Esophagus muscularis mucosa (tissue), 4 donors: ENCODE data around the gene NRXN3. TPM values are rescaled to one million over a fixed set of nuclear protein-coding genes. Genes with fewer than 3 reads are reported as not detected.

Experiments used
- DNase-seq: peaks from one replicate; pipeline ENCODE4 v3.0.0-alpha.2; 2017; ENCODE audit errors: extremely low spot score
- H3K27ac ChIP-seq, 4 donors: fragments of 200-600 bp; sonication (generic); replicated peaks in 1 of 4; 1 replicate in 3 of 4; 2 replicates in 1 of 4; pipeline ENCODE4 v1.5.1; 2016 to 2019; ENCODE audit warnings: mild to moderate bottlenecking in 1 of 4
- H3K27me3 ChIP-seq, 4 donors: fragments of 200-600 bp; sonication (generic); one replicate each; pipeline versions ENCODE4 v1.5.1 to v1.6.0; 2016 to 2019
- H3K36me3 ChIP-seq, 4 donors: fragments of 200-600 bp; sonication (generic); one replicate each; pipeline ENCODE4 v1.5.1; 2016 to 2019
- H3K4me1 ChIP-seq, 4 donors: fragments of 200-600 bp; sonication (generic); one replicate each; pipeline ENCODE4 v1.5.1; 2016 to 2019
- H3K4me3 ChIP-seq, 4 donors: fragments of 200-600 bp; sonication (generic); 1 replicate in 2 of 4; 2 replicates in 2 of 4; pipeline ENCODE4 v1.5.1; 2016 to 2019; ENCODE audit warnings: mild to moderate bottlenecking in 4 of 4, moderate library complexity in 1 of 4
- H3K9me3 ChIP-seq, 4 donors: fragments of 200-600 bp; sonication (generic); 1 replicate in 3 of 4; 2 replicates in 1 of 4; pipeline ENCODE4 v1.5.1; 2016 to 2019
- CTCF ChIP-seq, 3 experiments: fragments of 200-600 bp in 2 of 3; fragments of 450-650 bp in 1 of 3; sonication (generic) in 2 of 3; IDR thresholded peaks; one replicate each; pipeline ENCODE4 v1.5.1; 2017 to 2019; ENCODE audit warnings: antibody characterized with exemption in 3 of 3, mild to moderate bottlenecking in 2 of 3, moderate library complexity in 1 of 3
- EP300 ChIP-seq: sonication (generic); formaldehyde crosslinking; IDR thresholded peaks from one replicate; pipeline ENCODE4 v1.6.1; 2017; ENCODE audit warnings: antibody characterized with exemption
- POLR2A ChIP-seq: fragments of 450-650 bp; IDR thresholded peaks from one replicate; pipeline ENCODE4 v1.6.1; 2017; ENCODE audit warnings: antibody characterized with exemption, moderate library complexity, mild to moderate bottlenecking, low read depth
- POLR2AphosphoS5 ChIP-seq, 2 donors: sonication (generic); formaldehyde crosslinking; IDR thresholded peaks; one replicate each; pipeline ENCODE4 v1.6.1; 2017; ENCODE audit warnings: antibody characterized with exemption in 2 of 2
- WGBS: methylation state at CpG from one replicate; pipeline ENCODE4 v1.1.5; 2018; 5-methylcytosine and 5-hydroxymethylcytosine counted together
- intact Hi-C: fragments of 100-400 bp; cut with DNase I; formaldehyde crosslinking; loops from one replicate; pipeline ENCODE4 v1.15.1; 2023
- total RNA-seq, 4 donors: library from RNA; depleted of rRNA; stranded (reverse); fragments of >200 nt; gene quantifications; one replicate each; pipeline versions ENCODE4 v1.1.0 to v1.2.1, GENCODE V29; 2016

Gene NRXN3
- total RNA-seq, 4 donors from 2014 or later: 71.1 to 159 (median 122) TPM

- no peaks in the 10 kb centered on the region for H3K9me3 ChIP-seq
- H3K4me1 ChIP-seq: peaks cover 0 to 51% (median 32%) of the 10 kb centered on the region in 4 donors
- peak overlapping the region in 3 of 4 donors; percentile 12 to 40 (median 22) for H3K27ac ChIP-seq
- 69% methylated on average over 4 of the region's 4 CpGs for WGBS
- no peaks in the 10 kb centered on the region for H3K27me3 ChIP-seq
- TF ChIP-seq POLR2AphosphoS5 (IDR thresholded peaks at IDR 0.05) (no peak), POLR2A (no peak), EP300 (no peak), CTCF (IDR thresholded peaks at IDR 0.05) (no peak)
- DNase-seq: no peak
- no peak overlapping the region for H3K4me3 ChIP-seq
- intact Hi-C loops: no loop called here
- H3K36me3 ChIP-seq: no peaks in the 10 kb centered on the region
These were observed 1161.7 kb downstream of the NRXN3 start for GRCh38 chr14:79331830-79332229.

GRCh38 chr14:79332504-79333197 lies 1162.5 kb downstream of the NRXN3 start:
- intact Hi-C loops: no loop called here
- no peak for DNase-seq
- no peaks in the 10 kb centered on the region for H3K36me3 ChIP-seq
- TF ChIP-seq CTCF (IDR thresholded peaks at IDR 0.05) (no peak), EP300 (no peak), POLR2A (no peak), POLR2AphosphoS5 (IDR thresholded peaks at IDR 0.05) (no peak)
- peak overlapping the region; percentile 22 to 50 (median 36) for H3K27ac ChIP-seq
- no peak overlapping the region for H3K4me3 ChIP-seq
- H3K27me3 ChIP-seq: no peaks in the 10 kb centered on the region
- H3K9me3 ChIP-seq: no peaks in the 10 kb centered on the region
- peaks cover 0 to 51% (median 31%) of the 10 kb centered on the region in 4 donors for H3K4me1 ChIP-seq
- WGBS: 58% methylated on average over 7 of the region's 7 CpGs

DNA sequence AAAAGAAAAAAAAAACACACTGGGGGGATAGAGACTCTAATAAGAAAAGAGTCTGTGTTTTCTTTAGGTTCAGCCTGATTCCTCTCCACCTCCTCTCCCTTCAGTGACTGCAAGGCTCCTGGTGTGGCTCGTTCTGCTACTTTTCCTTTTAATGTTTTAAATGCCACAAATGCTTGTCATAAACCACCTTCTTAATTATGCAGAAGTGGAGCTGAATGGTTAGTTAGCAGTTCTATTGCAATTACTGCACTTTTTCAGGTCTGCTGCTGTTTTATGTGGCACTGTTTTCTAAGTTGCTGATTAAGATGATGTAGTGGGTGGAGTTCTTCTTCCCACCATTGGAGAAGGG lies 1163.0 kb downstream of the NRXN3 start:
- Histone ChIP-seq H3K36me3 (no peaks in the 10 kb centered on the region), H3K27ac (peak overlapping the region; percentile 25 to 50 (median 36)), H3K4me1 (peaks cover 0 to 50% (median 32%) of the 10 kb centered on the region in 4 donors), H3K4me3 (no peak overlapping the region), H3K9me3 (no peaks in the 10 kb centered on the region), H3K27me3 (no peaks in the 10 kb centered on the region)
- TF ChIP-seq POLR2A (no peak), POLR2AphosphoS5 (IDR thresholded peaks at IDR 0.05) (no peak), CTCF (IDR thresholded peaks at IDR 0.05) (no peak), EP300 (no peak)
- intact Hi-C loops: no loop called here
- 23% methylated on average over 1 of the region's 1 CpG for WGBS
- DNase-seq: no peak

DNA sequence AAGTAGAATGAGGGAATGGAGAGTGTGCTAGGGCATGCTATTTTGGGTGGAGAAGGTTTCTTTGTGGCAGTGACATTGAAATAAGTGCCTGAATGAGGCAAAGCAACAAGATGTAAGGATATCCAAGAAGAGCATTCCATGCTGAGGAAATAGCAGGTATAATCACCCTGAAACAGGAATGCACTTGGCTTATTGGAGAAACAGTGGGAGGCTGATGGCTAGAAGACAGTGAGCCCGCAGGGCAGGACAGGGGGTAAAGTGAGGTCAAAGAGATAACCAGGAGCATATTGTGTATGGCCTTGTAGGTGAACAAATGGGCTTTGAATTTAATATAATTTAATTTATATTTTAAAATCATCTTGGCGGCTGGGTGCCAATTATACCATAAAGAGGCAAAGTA lies 1164.1 kb downstream of the NRXN3 start:
- TF ChIP-seq EP300 (no peak), POLR2A (no peak), POLR2AphosphoS5 (IDR thresholded peaks at IDR 0.05) (no peak), CTCF (IDR thresholded peaks at IDR 0.05) (no peak)
- WGBS: 79% methylated on average over 2 of the region's 2 CpGs
- intact Hi-C loops: no loop called here
- Histone ChIP-seq H3K27me3 (no peaks in the 10 kb centered on the region), H3K36me3 (no peaks in the 10 kb centered on the region), H3K4me1 (peaks cover 0 to 46% (median 31%) of the 10 kb centered on the region in 4 donors), H3K9me3 (no peaks in the 10 kb centered on the region), H3K27ac (peak overlapping the region in 2 of 4 donors; percentile 21 to 29), H3K4me3 (no peak overlapping the region)
- no peak for DNase-seq

DNA sequence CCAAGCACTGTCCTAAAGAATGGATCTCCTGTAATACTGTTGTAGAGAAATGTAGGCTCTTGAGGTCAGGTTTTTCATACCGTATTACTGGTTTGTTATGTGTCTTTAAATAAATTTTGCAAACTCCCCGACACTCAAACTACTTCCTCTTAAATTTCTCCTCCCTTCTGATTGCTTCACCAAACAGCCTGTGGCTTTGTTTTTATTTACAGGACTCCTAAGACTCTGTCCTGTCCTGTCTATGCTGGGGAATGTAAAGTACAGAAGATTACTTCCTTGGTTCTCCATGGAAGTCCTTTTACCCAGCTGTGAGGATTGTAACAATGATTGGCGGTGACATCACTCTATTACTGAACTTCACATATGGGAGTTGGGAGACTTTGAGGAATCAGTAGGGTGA lies 1167.6 kb downstream of the NRXN3 start:
- no peak overlapping the region for H3K4me3 ChIP-seq
- WGBS: 85% methylated on average over 3 of the region's 3 CpGs
- intact Hi-C loops: no loop called here
- peaks cover 0 to 46% (median 24%) of the 10 kb centered on the region in 4 donors for H3K4me1 ChIP-seq
- no peaks in the 10 kb centered on the region for H3K27me3 ChIP-seq
- TF ChIP-seq EP300 (no peak), CTCF (IDR thresholded peaks at IDR 0.05) (no peak), POLR2AphosphoS5 (IDR thresholded peaks at IDR 0.05) (no peak), POLR2A (no peak)
- no peaks in the 10 kb centered on the region for H3K36me3 ChIP-seq
- no peak for DNase-seq
- H3K9me3 ChIP-seq: no peaks in the 10 kb centered on the region
- no peak overlapping the region for H3K27ac ChIP-seq
